DMS153 treated with DMSO at 0.1 percent for 48 hours (cell line): ENCODE data around the gene BBS9.
A peak's percentile ranks its signal among the peaks of the same experiment; 100 is the strongest.
"Not testable (repeated sequence)": the region's sequence is repeated elsewhere in the genome, so short reads cannot be mapped to it uniquely, and the experiment has no call there.

Experiments
- DNase-seq: peaks from one replicate; lab custom pipeline; 2025; ENCODE audit not compliant: unreplicated experiment; lab: John Stamatoyannopoulos, UW

Gene BBS9

GRCh38 chr7:33193308-33193864, 64.0 kb downstream of the BBS9 start:
- DNase-seq: no peak

DNA sequence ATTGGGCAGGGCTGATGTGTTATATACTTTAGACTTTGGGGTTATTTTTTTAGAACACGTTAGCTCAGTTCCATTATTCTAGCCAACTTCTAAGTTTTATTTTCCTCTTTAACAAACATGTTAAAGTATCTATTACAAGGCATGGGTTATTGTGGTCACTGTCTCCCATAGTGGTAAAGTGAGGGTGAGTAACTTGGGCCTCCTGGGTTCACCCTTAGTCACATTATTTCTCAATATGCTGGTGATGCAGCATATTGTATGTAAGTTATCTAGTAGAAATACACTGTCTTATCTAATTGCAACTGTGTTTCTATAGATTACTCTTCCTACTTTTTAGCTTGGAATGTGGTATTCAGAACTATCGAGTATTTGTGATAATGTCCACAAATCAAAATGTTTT, 65.9 kb downstream of the BBS9 start:
- no peak for DNase-seq

GRCh38 chr7:33196221-33196620, 66.9 kb downstream of the BBS9 start:
- DNase-seq: no peak

DNA sequence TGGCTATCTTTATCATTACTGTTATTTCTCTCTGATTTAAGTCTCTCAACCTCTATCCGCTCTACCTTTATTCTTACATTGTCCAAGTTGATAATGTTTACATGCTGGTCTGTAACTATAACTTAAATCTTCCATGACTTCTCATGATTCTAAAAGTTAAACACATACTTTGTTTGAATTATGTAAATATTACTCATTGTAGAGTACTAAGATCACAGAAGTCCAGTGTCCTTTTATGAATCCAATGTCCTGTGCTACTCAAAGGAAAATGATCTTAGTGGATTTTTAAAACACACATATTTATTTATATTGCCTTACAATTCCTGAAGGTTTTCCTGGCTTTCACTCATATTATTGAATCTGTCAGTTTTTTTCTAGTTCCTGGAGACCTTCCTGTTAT, 70.9 kb downstream of the BBS9 start:
- no peak for DNase-seq

DNA sequence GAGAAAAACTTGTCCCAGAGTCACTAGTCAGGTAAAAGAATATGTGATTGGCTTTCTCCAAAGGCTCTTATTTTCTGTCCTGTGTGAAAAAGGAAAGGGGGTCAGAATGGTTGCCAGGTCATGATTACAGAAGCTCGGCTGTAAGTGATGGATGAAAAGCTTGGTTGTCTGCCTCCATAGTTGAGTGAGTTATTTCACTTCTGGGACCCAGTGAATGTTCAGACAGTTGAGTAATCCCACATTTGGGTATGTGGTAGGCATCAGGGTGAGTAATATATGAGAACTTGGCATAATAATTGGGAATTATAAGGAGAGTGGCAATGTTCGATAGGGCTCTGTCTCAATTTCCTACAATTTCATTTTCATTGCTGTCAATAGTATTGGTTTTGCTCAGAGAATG, 72.5 kb downstream of the BBS9 start:
- no peak for DNase-seq

DNA sequence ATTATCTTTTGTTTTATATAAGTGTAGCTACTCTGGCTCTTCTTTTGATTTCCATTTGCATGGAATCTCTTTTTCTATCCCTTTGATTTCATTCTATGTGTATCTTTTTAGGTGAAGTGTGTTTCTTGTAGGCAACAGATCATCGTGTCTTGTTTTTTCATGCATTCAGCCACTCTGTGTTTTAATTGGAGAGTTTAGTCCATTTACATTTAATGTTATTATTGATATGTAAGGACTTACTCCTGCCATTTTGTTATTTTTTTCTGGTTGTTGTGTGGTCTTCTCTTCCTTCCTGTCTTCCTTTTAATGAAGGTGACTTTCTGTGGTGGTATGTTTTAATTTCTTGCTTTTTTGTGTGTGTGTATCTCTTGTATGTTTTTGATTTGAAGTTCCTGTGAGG, 81.6 kb downstream of the BBS9 start:
- no peak for DNase-seq

DNA sequence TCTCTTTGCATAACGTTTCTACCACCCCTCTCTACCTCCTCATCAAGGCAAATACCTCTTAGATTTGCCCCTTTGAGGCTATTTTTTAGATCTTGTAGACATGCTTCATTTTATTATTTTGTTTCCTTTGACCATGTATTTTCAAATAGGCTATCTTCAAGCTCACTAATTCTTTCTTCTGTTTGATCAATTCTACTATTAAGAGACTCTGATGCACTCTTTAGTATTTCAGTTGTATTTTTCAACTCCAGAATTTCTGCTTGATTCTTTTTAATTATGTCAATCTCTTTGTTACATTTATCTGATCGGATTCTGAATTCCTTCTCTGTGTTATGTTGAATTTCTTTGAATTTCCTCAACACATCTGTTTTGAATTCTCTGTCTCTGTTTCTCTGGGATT, 82.8 kb downstream of the BBS9 start:
- no peak for DNase-seq

DNA sequence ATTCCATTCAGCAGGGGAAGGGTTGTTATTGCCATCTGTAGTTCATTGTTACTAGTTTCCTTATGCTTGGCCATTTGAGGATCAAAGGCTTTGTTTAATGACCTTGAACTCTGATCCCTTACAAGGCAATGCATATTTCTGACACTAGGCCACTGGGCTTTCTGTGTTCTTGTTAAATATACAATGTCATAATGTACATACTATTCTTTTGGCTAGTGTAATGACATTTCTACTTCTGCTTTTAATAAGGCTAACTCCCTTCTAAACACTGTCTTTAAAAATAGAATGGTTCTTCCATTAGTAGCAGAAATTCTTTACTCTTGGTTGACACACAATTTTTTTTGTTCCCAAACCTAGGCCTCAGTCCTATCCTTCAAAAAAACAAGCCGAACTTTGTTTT, 86.6 kb downstream of the BBS9 start:
- no peak for DNase-seq

- DNase-seq: no peak
Observed at GRCh38 chr7:33217595-33217994, 88.2 kb downstream of the BBS9 start.

GRCh38 chr7:33218841-33219535, 89.6 kb downstream of the BBS9 start:
- DNase-seq: not testable (repeated sequence)

DNA sequence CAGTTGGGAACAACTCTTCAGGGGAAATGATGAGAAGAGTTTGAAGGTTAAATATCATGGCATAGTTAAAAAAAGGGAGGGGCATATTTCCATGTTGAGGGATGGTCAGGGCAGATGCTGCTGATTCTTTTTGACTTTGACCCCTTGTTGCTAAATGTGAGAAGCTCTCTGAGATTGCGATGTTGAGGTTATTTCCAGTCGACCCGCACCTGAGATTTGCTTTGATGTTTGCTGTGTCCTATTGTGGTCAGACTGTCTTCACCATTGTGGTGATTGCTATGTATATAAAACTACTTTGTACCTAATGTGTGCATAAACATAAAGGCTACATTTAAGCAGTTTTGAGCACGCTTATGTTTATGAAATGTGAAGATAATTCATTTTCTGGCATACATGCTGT, 90.9 kb downstream of the BBS9 start:
- no peak for DNase-seq

- DNase-seq: no peak
Observed at GRCh38 chr7:33221390-33221789, 92.0 kb downstream of the BBS9 start.

DNA sequence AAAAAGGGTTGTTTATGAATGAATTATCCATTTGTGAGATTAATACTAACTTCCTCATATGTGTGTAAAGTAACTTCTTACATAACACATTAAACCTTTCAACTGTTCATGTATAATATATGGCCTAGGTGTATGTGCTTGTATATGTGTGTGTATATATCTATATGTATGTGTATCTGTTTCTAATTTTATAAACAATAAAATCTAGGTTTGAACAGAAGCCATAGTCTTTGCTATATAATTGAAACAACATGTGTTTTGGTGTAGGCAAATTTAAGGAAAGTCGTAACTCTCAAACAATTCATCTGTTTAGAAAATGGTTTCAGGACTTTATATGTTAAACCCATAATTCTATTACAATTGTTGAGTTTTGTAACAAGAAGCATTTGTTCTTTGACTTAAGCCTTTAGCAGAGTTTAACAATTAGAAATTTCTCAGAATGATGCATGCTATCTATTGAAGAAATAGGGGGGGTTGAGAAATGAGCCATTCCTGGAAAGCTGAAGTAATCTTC, 103.3 kb downstream of the BBS9 start:
- no peak for DNase-seq

GRCh38 chr7:33233659-33234058, 104.3 kb downstream of the BBS9 start:
- DNase-seq: no peak

- DNase-seq: no peak
Observed at GRCh38 chr7:33237036-33237435, 107.7 kb downstream of the BBS9 start.

GRCh38 chr7:33243319-33243881, 114.0 kb downstream of the BBS9 start:
- DNase-seq: peak; percentile 90

- no peak for DNase-seq
Observed at GRCh38 chr7:33248671-33249070, 119.3 kb downstream of the BBS9 start.

DNA sequence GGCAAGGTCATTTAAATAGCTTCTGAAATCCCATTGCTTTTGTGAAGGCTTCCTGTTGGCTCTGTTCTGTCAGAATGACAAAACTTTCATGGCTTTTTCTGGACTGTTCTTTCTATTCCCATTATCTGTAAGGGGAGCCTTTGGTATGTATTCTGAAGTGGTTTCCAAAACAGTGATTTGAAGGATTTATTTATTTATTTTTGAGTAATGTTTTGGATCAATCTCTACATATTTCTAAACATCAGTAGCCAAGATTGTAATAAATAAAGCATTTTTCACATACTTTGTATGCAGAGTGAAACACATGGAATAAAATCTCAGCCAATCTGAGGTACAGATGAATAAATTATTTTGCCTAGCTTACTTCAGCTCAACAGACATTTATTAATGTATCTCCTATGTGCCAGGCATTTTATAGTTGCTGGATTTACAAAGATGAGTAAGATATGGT, 121.1 kb downstream of the BBS9 start:
- DNase-seq: no peak

DNA sequence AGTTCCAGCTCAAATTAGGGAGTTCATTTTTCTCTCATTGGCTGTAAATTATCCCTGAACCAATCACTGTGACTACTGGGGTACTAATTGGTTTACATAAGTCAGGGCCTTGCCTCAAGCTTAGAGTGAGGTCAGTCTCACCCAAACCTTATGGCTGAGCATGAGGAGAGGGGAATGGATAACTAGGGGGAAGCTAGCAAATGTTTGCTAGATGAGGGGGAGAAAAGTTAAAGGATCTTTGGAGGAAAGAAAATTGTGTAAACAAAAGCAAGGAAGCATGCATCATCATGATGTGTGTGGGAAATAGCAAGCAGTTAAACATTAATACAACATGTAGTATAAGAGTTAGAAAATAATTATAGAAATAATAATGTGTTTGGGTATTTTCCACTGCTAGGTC, 121.9 kb downstream of the BBS9 start:
- no peak for DNase-seq

DNA sequence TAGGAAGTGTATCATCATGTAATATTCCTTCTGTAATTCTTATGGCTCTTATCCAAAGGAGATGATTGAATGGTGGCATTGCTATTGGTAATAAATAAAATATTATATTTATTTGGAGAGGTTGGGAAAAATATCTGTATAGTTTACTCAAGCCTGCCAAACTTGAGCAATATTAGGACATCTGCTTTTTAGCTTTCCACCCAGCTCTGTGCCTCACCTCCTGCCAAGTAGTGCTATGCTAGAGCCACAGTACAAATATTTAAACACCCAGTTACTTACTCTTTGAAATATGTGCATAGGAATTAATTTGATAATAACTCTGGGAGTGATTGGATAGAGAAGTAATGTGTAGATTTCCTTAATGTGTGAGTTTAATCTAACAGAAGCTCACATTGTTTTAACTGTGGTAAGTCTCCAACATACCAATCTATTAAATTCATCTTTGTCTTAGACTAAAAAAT, 129.2 kb downstream of the BBS9 start:
- DNase-seq: no peak

DNA sequence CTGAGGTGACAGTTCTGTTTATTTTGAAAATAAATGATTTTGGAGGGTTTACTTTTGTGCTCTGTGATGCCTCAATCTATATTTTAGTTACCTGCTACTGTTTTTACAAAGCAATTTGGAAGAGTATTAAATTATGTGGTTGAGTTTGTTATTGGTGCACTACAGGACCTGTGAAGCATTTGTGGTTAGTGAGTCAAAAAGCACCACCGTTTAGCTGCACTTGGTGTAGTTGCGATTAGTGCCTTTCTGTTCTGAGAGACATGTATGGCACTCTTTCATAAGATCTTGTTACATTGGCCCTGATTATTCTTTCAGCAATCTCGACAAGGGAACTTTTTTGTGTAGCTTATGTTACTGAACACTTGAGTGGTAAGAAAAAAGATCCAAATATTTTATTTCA, 132.2 kb downstream of the BBS9 start:
- DNase-seq: no peak

DNA sequence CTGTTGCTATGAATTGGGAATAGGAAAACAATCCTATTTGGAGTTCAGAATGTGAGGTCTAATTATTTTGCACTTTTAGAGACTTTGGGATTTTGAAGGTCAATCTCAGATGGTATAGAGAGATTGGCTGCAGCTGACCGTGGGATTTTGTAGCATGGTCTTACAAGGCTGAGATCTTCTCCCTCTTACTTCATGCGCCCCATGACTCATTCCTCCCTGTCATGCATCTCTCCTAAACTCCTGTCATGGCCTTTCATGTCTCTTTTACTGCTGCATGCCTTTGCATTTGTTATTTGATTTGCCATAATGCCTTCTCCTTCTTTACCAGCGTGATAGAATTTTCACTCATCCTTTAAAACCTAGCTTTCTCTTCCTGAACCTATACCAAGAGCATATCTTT, 133.1 kb downstream of the BBS9 start:
- no peak for DNase-seq
